GM19438 (cell line): Measurements from ENCODE around the gene AKAP13.

Experiments used
- ATAC-seq: cut with Tn5 transposase; IDR thresholded peaks from one replicate; pipeline ENCODE4 v1.9.1; 2021; ENCODE audit warnings: low read depth; ENCODE audit not compliant: unreplicated experiment

The AKAP13 gene

GRCh38 chr15:85404918-85405866, 24.8 kb downstream of the AKAP13 start:
- no peak for ATAC-seq

DNA sequence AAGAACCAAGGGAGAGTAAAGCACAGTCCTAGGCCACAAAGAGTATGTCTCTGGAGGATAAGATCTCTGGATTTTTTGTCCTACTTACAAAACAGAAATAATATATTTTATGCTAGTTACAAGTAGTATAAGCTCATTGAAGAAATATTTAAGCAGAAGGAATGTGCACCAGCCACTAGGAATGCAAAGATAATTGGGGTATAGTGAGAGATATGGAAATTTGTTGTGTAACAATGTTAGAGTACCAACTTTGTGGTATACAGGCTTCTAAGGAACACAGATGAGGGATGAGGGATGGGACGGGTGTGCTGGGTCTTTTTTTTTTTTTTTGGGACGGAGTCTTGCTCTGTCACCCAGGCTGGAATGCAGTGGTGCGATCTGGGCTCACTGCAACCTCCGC, 26.5 kb downstream of the AKAP13 start:
- no peak for ATAC-seq

DNA sequence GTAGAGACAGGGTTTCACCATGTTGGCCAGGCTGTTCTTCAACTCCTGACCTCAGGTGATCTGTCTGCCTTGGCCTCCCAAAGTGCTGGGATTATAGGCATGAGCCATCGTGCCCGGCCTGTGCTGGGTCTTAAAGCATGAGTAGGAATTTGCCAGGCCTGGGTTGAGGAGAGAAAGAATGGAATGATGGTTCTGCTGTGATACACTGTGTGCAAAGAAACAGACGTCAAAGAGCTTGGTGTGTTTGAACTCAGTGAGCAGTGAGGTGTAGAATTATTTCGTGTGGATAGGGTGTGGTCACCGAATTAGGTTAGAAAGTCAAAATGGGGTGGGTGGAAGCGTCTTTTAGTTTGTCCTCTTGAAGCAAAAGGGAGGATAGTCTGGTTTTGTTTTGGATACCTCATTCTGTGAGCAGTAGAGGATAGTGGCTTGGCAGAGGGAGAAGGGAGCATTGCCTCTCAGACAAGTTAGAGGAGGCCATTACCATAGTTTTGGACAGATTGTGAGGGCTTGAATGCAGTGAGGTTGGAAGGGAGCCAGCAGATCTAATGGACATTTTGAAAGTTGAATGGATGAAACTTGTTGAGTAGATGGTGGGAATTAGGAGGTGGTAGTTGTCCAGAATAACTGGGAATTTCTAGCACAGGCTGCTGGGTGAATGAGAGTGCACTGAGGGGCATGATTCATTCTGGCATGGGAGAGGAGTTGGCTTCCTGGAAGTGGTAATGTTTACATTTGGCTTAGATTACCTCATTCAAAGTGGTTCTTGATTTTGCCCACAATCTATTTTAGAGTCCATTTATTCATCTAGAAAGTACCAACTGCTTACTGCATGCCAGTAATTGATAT, 27.2 kb downstream of the AKAP13 start:
- ATAC-seq = peak; percentile 36

- ATAC-seq = peak; percentile 40
Measured at GRCh38 chr15:85408270-85408746, 27.9 kb downstream of the AKAP13 start.

DNA sequence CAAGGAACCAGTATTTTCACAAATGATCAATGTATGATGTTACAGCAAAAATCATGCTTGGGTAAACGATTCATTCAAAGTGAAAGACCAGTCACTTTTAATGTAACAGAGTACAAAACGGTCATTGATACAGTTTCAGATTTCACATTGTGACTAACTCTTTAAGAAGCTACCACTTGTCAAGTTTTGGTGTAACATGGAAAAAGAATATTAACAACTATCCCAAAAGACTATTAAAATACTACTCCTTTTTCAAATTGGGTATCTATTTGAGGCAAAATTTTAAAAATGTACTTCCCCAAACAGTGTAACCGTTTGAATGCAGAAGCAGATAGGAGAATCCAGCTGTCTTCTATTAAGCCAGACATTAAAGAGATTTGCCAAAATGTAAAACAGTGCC, 31.7 kb downstream of the AKAP13 start:
- no peak for ATAC-seq

GRCh38 chr15:85412956-85413854, 32.8 kb downstream of the AKAP13 start:
- peak; percentile 98 for ATAC-seq

DNA sequence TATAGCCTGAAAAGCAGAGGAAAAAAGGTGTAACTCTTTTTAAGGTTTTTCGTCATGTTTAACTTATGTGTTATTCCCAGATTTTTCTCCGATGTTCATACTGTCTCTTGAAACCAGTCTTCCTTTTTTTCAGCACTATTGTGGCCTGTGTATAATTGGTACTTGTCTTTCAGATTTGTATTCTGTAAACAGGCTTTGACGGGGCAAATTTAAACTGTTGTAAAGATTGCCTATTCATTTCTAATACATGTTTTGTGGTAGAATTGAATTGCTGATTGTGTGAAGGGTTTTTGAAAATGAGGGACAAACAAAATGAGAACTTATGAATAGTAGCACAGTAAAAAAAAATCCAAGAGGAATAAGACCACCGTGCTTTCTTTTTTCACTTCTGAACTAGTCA, 33.6 kb downstream of the AKAP13 start:
- ATAC-seq = no peak

GRCh38 chr15:85414495-85414894, 34.1 kb downstream of the AKAP13 start:
- ATAC-seq = no peak

DNA sequence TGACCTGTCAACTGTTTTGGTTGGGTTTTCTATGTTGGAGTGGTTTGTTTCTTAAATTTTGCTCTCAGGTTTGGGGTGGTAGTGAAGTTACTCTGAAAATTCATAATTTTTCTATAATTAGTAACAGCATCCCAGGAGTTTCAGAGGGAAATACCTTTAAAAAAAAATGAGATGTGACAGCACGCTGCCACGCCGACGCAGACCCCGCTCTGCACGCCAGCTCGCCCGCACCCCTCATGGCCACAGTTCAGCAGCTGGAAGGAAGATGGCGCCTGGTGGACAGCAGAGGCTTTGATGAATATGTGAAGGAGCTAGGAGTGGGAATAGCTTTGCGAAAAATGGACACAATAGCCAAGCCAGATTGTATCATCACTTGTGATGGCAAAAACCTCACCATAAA, 34.6 kb downstream of the AKAP13 start:
- ATAC-seq = no peak

DNA sequence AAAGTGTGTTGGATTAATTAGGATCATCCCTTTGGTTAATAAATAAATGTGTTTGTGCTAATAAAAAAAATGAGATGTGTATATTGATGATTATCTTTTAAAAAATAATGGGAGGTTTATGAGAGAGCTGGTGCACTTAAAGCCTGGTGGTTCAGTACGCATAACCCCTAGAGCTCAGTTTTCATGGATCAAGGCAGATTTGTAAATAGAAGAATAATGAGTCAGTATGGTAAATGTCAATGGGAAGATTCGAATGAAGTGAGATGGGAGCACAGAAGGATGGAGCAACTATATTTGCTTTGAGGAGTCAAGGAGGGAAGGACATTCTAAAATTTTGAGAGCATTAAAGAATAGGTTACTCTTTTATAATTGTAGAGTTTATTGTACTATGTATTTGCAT, 35.4 kb downstream of the AKAP13 start:
- no peak for ATAC-seq

DNA sequence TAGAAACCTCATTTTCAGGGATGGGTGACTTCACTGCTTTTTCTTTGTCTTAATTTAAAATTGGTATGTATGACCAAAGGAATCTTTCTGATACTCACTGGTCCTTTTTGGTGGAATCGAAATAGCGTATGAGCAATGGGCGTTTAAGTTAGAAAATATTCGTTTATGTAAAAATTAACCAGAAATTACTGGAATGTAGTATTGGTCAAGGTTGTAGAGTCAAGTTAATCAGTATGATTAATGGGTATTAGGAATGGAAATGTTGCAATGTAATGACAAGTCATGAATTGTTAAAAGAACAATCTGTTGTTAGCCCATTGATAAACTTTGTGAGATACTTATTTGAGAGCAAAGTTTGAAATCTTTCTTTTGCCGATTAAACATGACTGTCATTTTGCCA, 36.9 kb downstream of the AKAP13 start:
- ATAC-seq = no peak

GRCh38 chr15:85419161-85419560, 38.8 kb downstream of the AKAP13 start:
- ATAC-seq = no peak

GRCh38 chr15:85421116-85421925, 40.9 kb downstream of the AKAP13 start:
- no peak for ATAC-seq

- ATAC-seq = no peak
Measured at GRCh38 chr15:85422607-85423006, 42.2 kb downstream of the AKAP13 start.

DNA sequence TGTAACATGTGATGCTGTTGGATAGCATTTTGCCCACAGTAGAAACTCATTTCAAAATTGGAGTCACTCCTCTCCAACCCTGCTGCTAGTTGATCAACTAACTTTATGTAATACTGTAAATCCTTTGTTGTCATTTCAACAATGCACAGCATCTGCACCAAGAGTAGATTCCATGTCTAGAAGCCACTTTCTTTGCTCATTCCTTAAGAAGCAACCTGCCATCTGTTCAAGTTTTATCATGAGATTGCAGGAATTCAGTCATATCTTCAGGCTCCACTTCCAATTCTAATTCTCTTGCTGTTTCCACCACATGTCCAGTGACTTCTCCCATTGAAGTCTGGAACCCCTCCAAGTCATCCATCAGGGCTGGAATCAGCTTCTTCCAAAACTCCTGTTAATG, 42.9 kb downstream of the AKAP13 start:
- ATAC-seq = no peak

DNA sequence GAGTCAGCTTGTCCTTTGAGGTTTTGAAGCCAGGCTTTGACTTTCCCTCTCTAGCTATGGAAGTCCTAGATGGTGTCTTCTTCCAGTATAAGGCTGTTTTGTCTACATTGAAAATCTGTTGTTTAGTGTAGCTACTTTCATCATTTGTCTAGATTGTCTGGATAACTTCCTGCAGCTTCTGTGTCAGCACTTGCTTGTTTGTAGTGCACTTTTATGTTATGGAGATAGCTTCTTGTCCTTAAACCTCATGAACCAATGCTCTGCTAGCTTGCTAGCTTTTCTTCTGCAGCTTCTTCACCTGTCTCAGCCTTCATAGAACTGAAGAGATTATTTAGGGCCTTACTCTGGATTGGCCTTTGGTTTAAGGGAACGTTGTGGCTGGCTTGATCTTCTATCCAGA, 43.8 kb downstream of the AKAP13 start:
- no peak for ATAC-seq

- ATAC-seq = no peak
Measured at GRCh38 chr15:85426481-85426880, 46.1 kb downstream of the AKAP13 start.

DNA sequence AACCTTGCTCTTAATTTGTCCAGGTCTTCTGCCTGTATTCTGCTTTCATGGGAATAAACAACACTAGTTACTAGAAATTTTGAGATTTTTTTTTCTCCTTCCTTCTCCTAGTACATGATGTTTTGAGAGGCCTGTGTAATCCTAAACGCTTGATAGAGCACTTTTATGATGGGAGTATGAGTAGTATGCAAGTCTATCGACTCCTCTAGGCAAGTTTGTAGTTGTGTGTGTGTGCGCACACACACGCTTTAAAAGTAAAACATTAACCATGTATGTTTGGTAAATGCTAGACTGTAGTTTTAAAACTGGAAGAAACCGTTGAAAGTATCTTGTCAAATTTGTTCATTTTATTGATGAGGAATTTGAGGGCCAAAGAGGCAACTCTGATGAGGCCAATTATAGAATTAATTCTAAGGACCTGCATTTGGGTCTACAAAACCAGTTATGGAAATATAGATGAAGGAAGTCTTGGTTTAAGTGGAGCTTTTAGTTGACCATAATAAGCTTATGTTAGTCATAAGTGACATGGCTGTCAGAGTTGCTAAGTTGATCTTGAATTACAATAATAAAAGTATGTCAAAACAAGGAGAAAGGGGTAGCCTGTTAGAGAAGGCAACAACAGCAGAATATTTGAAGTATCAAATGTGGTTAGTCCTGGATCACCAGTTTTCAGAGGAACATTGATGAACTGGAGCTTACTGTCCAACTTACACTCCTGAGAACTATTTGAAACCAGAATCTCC, 47.1 kb downstream of the AKAP13 start:
- no peak for ATAC-seq

GRCh38 chr15:85429522-85429921, 49.1 kb downstream of the AKAP13 start:
- ATAC-seq = no peak
